Karpas-422 (cell line): Measurements from ENCODE around the gene C5orf58. TPM values are rescaled to one million over a fixed set of nuclear protein-coding genes. Genes with fewer than 3 reads are reported as not detected.
A peak's percentile ranks its signal among the peaks of the same experiment; 100 is the strongest.

ENCODE experiments used
- DNase-seq: peaks from one replicate; pipeline ENCODE4 v3.0.0-alpha.2; 2015
- H2AFZ ChIP-seq: fragments of 200-600 bp; sonication (generic); 2 replicates; pipeline ENCODE4 v1.6.1; 2014; ENCODE audit warnings: antibody characterized with exemption, low read length, mixed read lengths
- H3K27ac ChIP-seq: fragments of 200-600 bp; sonication (generic); 2 replicates; pipeline ENCODE4 v1.5.1; 2014; ENCODE audit warnings: mild to moderate bottlenecking, low read length, moderate library complexity
- H3K27me3 ChIP-seq: fragments of 200-600 bp; sonication (generic); 2 replicates; pipeline ENCODE4 v1.6.1; 2014; ENCODE audit warnings: low read length, mixed read lengths
- H3K36me3 ChIP-seq: fragments of 200-600 bp; sonication (generic); 2 replicates; pipeline ENCODE4 v1.6.1; 2014; ENCODE audit warnings: low read length, mixed read lengths; ENCODE audit not compliant: insufficient read depth
- H3K4me1 ChIP-seq: fragments of 200-600 bp; sonication (generic); 2 replicates; pipeline ENCODE4 v1.6.1; 2014; ENCODE audit warnings: mild to moderate bottlenecking, low read length, mixed read lengths
- H3K4me2 ChIP-seq: fragments of 200-600 bp; sonication (generic); 2 replicates; pipeline ENCODE4 v1.6.1; 2014; ENCODE audit warnings: low read length, low read depth, mild to moderate bottlenecking; ENCODE audit not compliant: poor library complexity, severe bottlenecking
- H3K4me3 ChIP-seq: fragments of 200-600 bp; sonication (generic); 2 replicates; pipeline ENCODE4 v1.5.1; 2014; ENCODE audit warnings: mild to moderate bottlenecking, antibody characterized with exemption, low read length, mixed read lengths
- H3K79me2 ChIP-seq: fragments of 200-600 bp; sonication (generic); 2 replicates; pipeline ENCODE4 v1.6.1; 2014; ENCODE audit warnings: mild to moderate bottlenecking, low read length, mixed read lengths
- H3K9ac ChIP-seq: fragments of 200-600 bp; sonication (generic); 2 replicates; pipeline ENCODE4 v1.6.0; 2014; ENCODE audit warnings: low read length
- H3K9me2 ChIP-seq: fragments of 200-600 bp; sonication (generic), shearing (Covaris generic); replicated peaks from 2 replicates; pipeline ENCODE4 v1.6.0; 2014; ENCODE audit warnings: mild to moderate bottlenecking, low read length, moderate library complexity; ENCODE audit not compliant: insufficient read depth
- H3K9me3 ChIP-seq: fragments of 300-700, 200-600 bp; sonication (generic); 2 replicates; pipeline ENCODE4 v1.6.1; 2014; ENCODE audit warnings: low read length, mixed read lengths
- H4K20me1 ChIP-seq: fragments of 200-600 bp; sonication (generic); 2 replicates; pipeline ENCODE4 v1.6.1; 2014; ENCODE audit warnings: mild to moderate bottlenecking, antibody characterized with exemption, low read length, low read depth; ENCODE audit not compliant: insufficient read depth
- total RNA-seq: library from RNA; depleted of rRNA; stranded (reverse); fragments of >200 nt; shearing (Covaris generic); gene quantifications from 2 replicates; pipeline ENCODE4 v1.2.3, GENCODE V29; 2014; ENCODE audit warnings: low replicate concordance

The C5orf58 gene
- total RNA-seq, 1 experiment from 2014 or later: not detected

DNA sequence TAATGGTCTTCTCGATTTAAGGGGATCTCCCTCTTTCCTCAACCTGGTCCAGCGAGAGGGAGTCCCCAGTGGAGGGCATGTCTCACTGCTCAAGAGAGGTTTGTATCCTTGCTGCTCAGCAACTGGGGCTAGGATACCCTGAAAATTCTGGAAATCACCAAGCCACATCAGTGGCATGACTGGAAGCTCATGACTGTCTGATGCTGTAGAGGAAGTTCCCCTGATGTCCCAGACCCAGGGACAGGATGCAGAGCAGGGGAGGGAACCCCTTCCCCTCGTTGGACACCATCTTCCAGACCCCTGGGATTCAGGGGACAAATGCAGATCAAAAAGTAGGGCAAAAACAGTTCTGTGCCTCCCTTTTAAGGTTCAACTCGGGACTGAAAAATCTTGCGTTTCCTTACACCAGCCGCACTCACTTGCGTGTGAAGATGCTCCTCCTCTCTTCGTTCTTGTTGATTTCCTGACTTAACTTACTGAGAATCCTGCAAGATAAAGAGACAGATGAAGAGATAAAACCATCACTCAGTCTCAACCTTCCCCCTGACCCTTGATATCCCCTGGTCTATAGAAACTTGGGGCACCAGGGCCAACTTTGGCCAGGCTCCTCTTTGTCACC lies 42.7 kb downstream of the C5orf58 start:
- Histone ChIP-seq H3K4me3 (no peak overlapping the region), H3K4me2 (no peak overlapping the region), H3K79me2 (no peaks in the 10 kb centered on the region), H3K27ac (no peak overlapping the region), H3K36me3 (no peaks in the 10 kb centered on the region), H3K9ac (no peak overlapping the region), H3K27me3 (no peaks in the 10 kb centered on the region), H4K20me1 (no peaks in the 10 kb centered on the region), H3K9me2 (no peaks in the 10 kb centered on the region), H3K4me1 (peaks cover 30% of the 10 kb centered on the region), H2AFZ (no peak overlapping the region), H3K9me3 (no peaks in the 10 kb centered on the region)
- no peak for DNase-seq

GRCh38 chr5:170276140-170276539 lies 43.4 kb downstream of the C5orf58 start:
- Histone ChIP-seq H3K36me3 (no peaks in the 10 kb centered on the region), H3K9me2 (no peaks in the 10 kb centered on the region), H3K4me3 (no peak overlapping the region), H3K4me1 (peaks cover 30% of the 10 kb centered on the region), H3K27ac (no peak overlapping the region), H4K20me1 (no peaks in the 10 kb centered on the region), H3K9me3 (no peaks in the 10 kb centered on the region), H3K4me2 (no peak overlapping the region), H3K9ac (no peak overlapping the region), H3K27me3 (no peaks in the 10 kb centered on the region), H2AFZ (no peak overlapping the region), H3K79me2 (no peaks in the 10 kb centered on the region)
- no peak for DNase-seq

DNA sequence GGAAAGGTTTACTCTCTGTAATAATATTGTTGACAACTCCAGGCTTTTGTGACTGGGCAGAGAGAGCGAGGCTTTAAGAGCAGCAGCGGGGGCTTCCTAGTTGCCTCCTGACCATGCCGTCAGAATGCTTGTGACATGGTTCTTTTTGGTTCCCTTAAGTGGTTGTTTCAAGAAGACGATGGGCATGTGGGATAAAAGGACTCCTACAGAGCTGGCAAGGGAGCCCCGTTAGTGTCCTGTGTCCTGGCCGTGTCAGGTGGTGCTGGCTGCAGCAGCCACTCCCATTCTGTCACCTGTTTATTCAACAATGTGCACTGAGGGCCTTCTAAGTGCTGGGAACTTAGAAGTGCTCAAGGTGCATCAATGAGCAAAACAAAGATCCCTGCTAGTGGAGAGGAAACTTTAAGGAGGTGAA lies 45.1 kb downstream of the C5orf58 start:
- Histone ChIP-seq H3K4me2 (no peak overlapping the region), H3K4me3 (no peak overlapping the region), H4K20me1 (no peaks in the 10 kb centered on the region), H3K79me2 (no peaks in the 10 kb centered on the region), H3K9me2 (no peaks in the 10 kb centered on the region), H3K9me3 (no peaks in the 10 kb centered on the region), H3K4me1 (peaks cover 30% of the 10 kb centered on the region), H3K27me3 (no peaks in the 10 kb centered on the region), H3K9ac (no peak overlapping the region), H3K36me3 (no peaks in the 10 kb centered on the region), H2AFZ (no peak overlapping the region), H3K27ac (no peak overlapping the region)
- no peak for DNase-seq

DNA sequence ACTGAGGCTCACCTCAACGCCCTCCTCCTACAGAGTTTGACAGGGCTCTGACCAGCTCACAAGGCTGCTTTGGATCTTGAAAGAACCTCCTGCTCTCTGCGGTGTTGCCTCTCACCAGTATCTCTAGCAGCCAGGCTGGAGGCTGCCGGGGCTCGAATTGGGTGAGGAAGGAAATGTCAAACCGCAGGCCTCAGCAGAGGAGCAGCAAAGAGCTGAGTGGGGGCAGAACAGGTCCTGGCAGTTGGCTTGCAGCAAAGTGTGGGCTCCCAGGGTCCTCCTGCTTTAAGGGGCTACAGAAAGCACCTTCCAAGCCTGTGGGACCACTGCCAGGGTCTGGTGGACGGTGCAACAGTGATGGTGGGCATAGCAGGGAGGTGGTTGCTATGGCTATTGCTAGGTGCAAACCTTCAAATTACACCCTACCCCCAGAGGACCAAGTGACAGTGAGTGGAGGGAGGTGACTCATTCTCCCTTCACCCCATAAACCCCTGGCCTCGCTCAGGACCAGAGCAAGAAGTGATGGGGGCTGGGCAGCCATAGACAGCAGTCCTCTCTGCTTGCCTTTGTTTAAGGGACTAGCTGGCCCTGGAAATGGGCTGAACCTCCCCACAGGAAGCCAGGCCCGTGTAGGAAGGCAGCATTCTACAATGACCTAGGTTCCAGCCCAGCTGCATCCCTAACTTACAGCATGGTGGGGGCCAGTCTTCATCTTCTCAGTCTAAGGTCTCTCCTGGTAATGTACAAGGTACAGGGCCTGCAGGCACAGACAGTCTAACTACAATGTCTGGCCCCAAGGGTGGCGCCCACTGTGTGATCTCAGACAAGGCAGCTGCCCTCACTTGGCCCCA lies 46.0 kb downstream of the C5orf58 start:
- Histone ChIP-seq H3K79me2 (no peaks in the 10 kb centered on the region), H3K27ac (no peak overlapping the region), H3K9ac (peak overlapping the region; percentile 40), H3K27me3 (0 out of 2 replicates have a peak, but pooled peaks cover 3% of the 10 kb centered on the region), H3K4me2 (peak overlapping the region; percentile 42), H3K4me3 (peak overlapping the region; percentile 33; the same call in 1 of the 2 replicates), H3K9me2 (no peaks in the 10 kb centered on the region), H3K9me3 (no peaks in the 10 kb centered on the region), H3K36me3 (no peaks in the 10 kb centered on the region), H2AFZ (no peak overlapping the region), H4K20me1 (no peaks in the 10 kb centered on the region), H3K4me1 (peaks cover 26% of the 10 kb centered on the region)
- peak; percentile 81 for DNase-seq

- 0 out of 2 replicates have a peak, but pooled peaks cover 5% of the 10 kb centered on the region for H3K27me3 ChIP-seq
- no peaks in the 10 kb centered on the region for H3K36me3 ChIP-seq
- H3K27ac ChIP-seq: no peak overlapping the region
- H3K9me3 ChIP-seq: no peaks in the 10 kb centered on the region
- H3K79me2 ChIP-seq: no peaks in the 10 kb centered on the region
- H3K4me2 ChIP-seq: no peak overlapping the region
- H3K9ac ChIP-seq: no peak overlapping the region
- no peak for DNase-seq
- H3K4me1 ChIP-seq: peaks cover 21% of the 10 kb centered on the region
- no peak overlapping the region for H3K4me3 ChIP-seq
- no peaks in the 10 kb centered on the region for H3K9me2 ChIP-seq
- no peaks in the 10 kb centered on the region for H4K20me1 ChIP-seq
- H2AFZ ChIP-seq: no peak overlapping the region
Measured at GRCh38 chr5:170279459-170279817, 46.7 kb downstream of the C5orf58 start.

- Histone ChIP-seq H4K20me1 (no peaks in the 10 kb centered on the region), H3K9me2 (no peaks in the 10 kb centered on the region), H3K27me3 (0 out of 2 replicates have a peak, but pooled peaks cover 5% of the 10 kb centered on the region), H3K4me3 (no peak overlapping the region), H2AFZ (no peak overlapping the region), H3K4me2 (no peak overlapping the region), H3K9me3 (no peaks in the 10 kb centered on the region), H3K36me3 (no peaks in the 10 kb centered on the region), H3K27ac (no peak overlapping the region), H3K4me1 (peaks cover 21% of the 10 kb centered on the region), H3K79me2 (no peaks in the 10 kb centered on the region), H3K9ac (no peak overlapping the region)
- DNase-seq: no peak
Measured at GRCh38 chr5:170280011-170280493, 47.3 kb downstream of the C5orf58 start.

DNA sequence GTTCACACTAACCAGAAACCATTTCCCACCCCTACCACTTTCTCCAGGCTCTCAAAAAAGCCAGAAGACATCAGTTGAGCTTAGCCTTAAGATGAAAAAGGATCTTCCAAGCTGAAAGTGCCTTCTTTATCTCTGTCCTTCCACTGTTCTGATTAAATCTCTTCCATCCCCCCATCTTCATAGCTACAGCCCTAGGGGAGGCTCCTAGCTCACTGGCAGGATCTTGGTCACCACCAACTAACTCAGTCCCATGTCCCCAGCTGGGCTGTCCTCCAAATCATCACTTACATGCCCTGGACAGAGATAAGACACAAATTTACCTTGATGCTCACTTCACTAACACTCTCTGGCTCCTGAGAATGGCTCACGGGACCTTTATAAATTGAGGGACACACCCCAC lies 50.5 kb downstream of the C5orf58 start:
- Histone ChIP-seq H3K4me1 (peaks cover 37% of the 10 kb centered on the region), H4K20me1 (no peaks in the 10 kb centered on the region; the same call in 1 of the 2 replicates), H3K27me3 (0 out of 2 replicates have a peak, but pooled peaks cover 5% of the 10 kb centered on the region), H3K9ac (no peak overlapping the region), H3K36me3 (no peaks in the 10 kb centered on the region), H3K9me3 (no peaks in the 10 kb centered on the region), H3K9me2 (no peaks in the 10 kb centered on the region), H3K27ac (no peak overlapping the region), H3K79me2 (no peaks in the 10 kb centered on the region), H3K4me3 (no peak overlapping the region), H2AFZ (no peak overlapping the region), H3K4me2 (no peak overlapping the region)
- DNase-seq: no peak

DNA sequence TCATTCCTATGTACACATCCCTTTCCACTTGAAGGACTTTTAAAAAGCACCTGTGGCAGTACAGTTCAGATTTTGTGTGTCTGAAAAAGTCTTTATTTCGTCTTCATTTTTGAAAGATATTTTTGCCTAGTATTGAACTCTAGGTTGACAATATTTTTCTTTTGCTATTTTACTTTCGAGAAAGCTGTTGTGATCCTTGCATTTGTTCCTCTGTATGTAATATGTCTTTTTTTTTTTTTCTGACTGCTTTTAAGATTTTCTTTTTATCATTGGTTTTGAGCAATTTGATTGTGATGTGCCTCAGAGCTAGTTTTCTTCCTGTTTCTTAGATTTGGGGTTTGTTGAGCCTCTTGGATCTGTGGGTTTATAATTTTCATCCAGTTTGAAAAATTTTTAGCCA lies 51.4 kb downstream of the C5orf58 start:
- Histone ChIP-seq H3K4me1 (peaks cover 28% of the 10 kb centered on the region), H3K9me3 (no peaks in the 10 kb centered on the region)

More for the DNA sequence above, 51.4 kb downstream of the C5orf58 start:
- no peaks in the 10 kb centered on the region for H3K79me2 ChIP-seq
- H3K4me3 ChIP-seq: no peak overlapping the region
- no peak for DNase-seq
- no peak overlapping the region for H3K9ac ChIP-seq
- H3K36me3 ChIP-seq: no peaks in the 10 kb centered on the region
- no peak overlapping the region for H3K4me2 ChIP-seq
- H2AFZ ChIP-seq: no peak overlapping the region
- no peak overlapping the region for H3K27ac ChIP-seq
- no peaks in the 10 kb centered on the region; the same call in 1 of the 2 replicates for H4K20me1 ChIP-seq
- 0 out of 2 replicates have a peak, but pooled peaks cover 5% of the 10 kb centered on the region for H3K27me3 ChIP-seq
- H3K9me2 ChIP-seq: no peaks in the 10 kb centered on the region
